H9 (cell line): Measurements from ENCODE around the gene RBM23. TPM values are rescaled to one million over a fixed set of nuclear protein-coding genes. Genes with fewer than 3 reads are reported as not detected.
A peak's percentile ranks its signal among the peaks of the same experiment; 100 is the strongest.

ENCODE experiments used
- DNase-seq: peaks from one replicate; pipeline ENCODE4 v3.0.0-alpha.2; 2017
- H2AFZ ChIP-seq: one replicate; pipeline ENCODE4 v1.6.1; 2013; ENCODE audit warnings: mild to moderate bottlenecking, low read length, control low read depth, moderate library complexity
- H2AK5ac ChIP-seq: 2 replicates; pipeline ENCODE4 v1.6.1; 2013; ENCODE audit warnings: low read length, control low read depth, mixed read lengths; ENCODE audit not compliant: insufficient read length
- H2BK120ac ChIP-seq: one replicate; pipeline ENCODE4 v1.6.1; 2013; ENCODE audit warnings: low read depth, mild to moderate bottlenecking, low read length, control low read depth, inconsistent platforms; ENCODE audit not compliant: poor library complexity, severe bottlenecking
- H2BK12ac ChIP-seq: 2 replicates; pipeline ENCODE4 v1.6.1; 2013; ENCODE audit warnings: low read length, control low read depth, mixed read lengths, low read depth; ENCODE audit not compliant: insufficient read length
- H2BK15ac ChIP-seq: 2 replicates; pipeline ENCODE4 v1.6.1; 2013; ENCODE audit warnings: low read depth, low read length, control low read depth
- H2BK20ac ChIP-seq: one replicate; pipeline ENCODE4 v1.6.1; 2013; ENCODE audit warnings: low read depth, mild to moderate bottlenecking, low read length, control low read depth, inconsistent platforms; ENCODE audit not compliant: poor library complexity, severe bottlenecking
- H2BK5ac ChIP-seq: 2 replicates; pipeline ENCODE4 v1.6.1; 2013; ENCODE audit warnings: low read length, control low read depth, mixed read lengths; ENCODE audit not compliant: insufficient read length
- H3K14ac ChIP-seq: 2 replicates; pipeline ENCODE4 v1.6.1; 2013; ENCODE audit warnings: low read length, control low read depth; ENCODE audit not compliant: insufficient read depth
- H3K18ac ChIP-seq: 2 replicates; pipeline ENCODE4 v1.6.1; 2013; ENCODE audit warnings: low read depth, mild to moderate bottlenecking, mixed read lengths, low read length, control low read depth; ENCODE audit not compliant: insufficient read length
- H3K23ac ChIP-seq: 2 replicates; pipeline ENCODE4 v1.6.1; 2013; ENCODE audit warnings: low read length, control low read depth, mixed read lengths, low read depth; ENCODE audit not compliant: insufficient read length
- H3K23me2 ChIP-seq: 2 replicates; pipeline ENCODE4 v1.6.1; 2013; ENCODE audit warnings: low read depth, mild to moderate bottlenecking, mixed read lengths, low read length, control low read depth; ENCODE audit not compliant: insufficient read length, poor library complexity, severe bottlenecking
- H3K27ac ChIP-seq: 2 replicates; pipeline ENCODE4 v1.5.1; 2013; ENCODE audit warnings: low read length, control low read depth, mixed read lengths, low read depth; ENCODE audit not compliant: insufficient read length
- H3K27me3 ChIP-seq: 2 replicates; pipeline ENCODE4 v1.6.1; 2013; ENCODE audit warnings: low read length, control low read depth, inconsistent platforms; ENCODE audit not compliant: insufficient read depth
- H3K4ac ChIP-seq: 2 replicates; pipeline ENCODE4 v1.6.1; 2013; ENCODE audit warnings: low read depth, mild to moderate bottlenecking, control low read depth, inconsistent platforms, low read length, moderate library complexity
- H3K4me1 ChIP-seq: 2 replicates; pipeline ENCODE4 v1.6.1; 2013; ENCODE audit warnings: low read length, control low read depth, inconsistent platforms; ENCODE audit not compliant: insufficient read depth
- H3K4me2 ChIP-seq: 2 replicates; pipeline ENCODE4 v1.6.1; 2013; ENCODE audit warnings: low read length, control low read depth, mixed read lengths; ENCODE audit not compliant: insufficient read length, insufficient read depth
- H3K56ac ChIP-seq: 2 replicates; pipeline ENCODE4 v1.6.1; 2013; ENCODE audit warnings: low read depth, mild to moderate bottlenecking, mixed read lengths, low read length, control low read depth; ENCODE audit not compliant: insufficient read length
- H3K79me1 ChIP-seq: 2 replicates; pipeline ENCODE4 v1.6.1; 2013; ENCODE audit warnings: low read depth, mild to moderate bottlenecking, moderate library complexity, low read length, control low read depth, inconsistent platforms; ENCODE audit not compliant: insufficient read depth, poor library complexity, severe bottlenecking
- H3K79me2 ChIP-seq: 2 replicates; pipeline ENCODE4 v1.6.1; 2013; ENCODE audit warnings: low read length, control low read depth, inconsistent platforms; ENCODE audit not compliant: insufficient read depth
- H3K9ac ChIP-seq: 2 replicates; pipeline ENCODE4 v1.6.1; 2013; ENCODE audit warnings: low read length, control low read depth, mixed read lengths; ENCODE audit not compliant: insufficient read length; ENCODE audit errors: extremely low read depth
- H3K9me3 ChIP-seq: one replicate; pipeline ENCODE4 v1.6.1; 2013; ENCODE audit warnings: low read depth, low read length, inconsistent platforms; ENCODE audit not compliant: control insufficient read depth
- H3T11ph ChIP-seq: one replicate; pipeline ENCODE4 v1.6.1; 2013; ENCODE audit warnings: mild to moderate bottlenecking, low read length, control low read depth, inconsistent platforms
- H4K20me1 ChIP-seq: one replicate; pipeline ENCODE4 v1.6.1; 2013; ENCODE audit not compliant: control insufficient read depth, insufficient read length, insufficient read depth
- H4K5ac ChIP-seq: 2 replicates; pipeline ENCODE4 v1.6.1; 2013; ENCODE audit warnings: low read depth, mild to moderate bottlenecking, mixed read lengths, low read length, control low read depth; ENCODE audit not compliant: insufficient read length
- H4K8ac ChIP-seq: replicated peaks from 2 replicates; pipeline ENCODE4 v1.6.1; 2013; ENCODE audit warnings: low read length, control low read depth, mixed read lengths, low read depth; ENCODE audit not compliant: insufficient read length
- H4K91ac ChIP-seq: 2 replicates; pipeline ENCODE4 v1.6.1; 2013; ENCODE audit warnings: low read depth, mild to moderate bottlenecking, moderate library complexity, mixed read lengths, low read length, control low read depth; ENCODE audit not compliant: insufficient read length
- H3K27ac Mint-ChIP-seq, 3 experiments: 2 replicates in 2 of 3; 3 replicates in 1 of 3; pipeline ENCODE4 v1.8.0; 2020 to 2021; ENCODE audit warnings: mixed read lengths in 3 of 3, mild to moderate bottlenecking in 1 of 3, moderate library complexity in 1 of 3
- H3K27me3 Mint-ChIP-seq: 2 replicates; pipeline ENCODE4 v1.8.0; 2021; ENCODE audit warnings: low read depth, mild to moderate bottlenecking, moderate library complexity, mixed read lengths
- H3K36me3 Mint-ChIP-seq, 3 experiments: 2 replicates in 2 of 3; 3 replicates in 1 of 3; pipeline ENCODE4 v1.8.0; 2020 to 2021; ENCODE audit warnings: low read depth in 3 of 3, mixed read lengths in 3 of 3; ENCODE audit not compliant: insufficient read depth in 1 of 3
- H3K4me1 Mint-ChIP-seq, 2 experiments: 2 replicates each; pipeline ENCODE4 v1.8.0; 2020; ENCODE audit warnings: mixed read lengths in 2 of 2
- H3K4me3 Mint-ChIP-seq, 2 experiments: 2 replicates in 1 of 2; 3 replicates in 1 of 2; pipeline ENCODE4 v1.8.0; 2020 to 2021; ENCODE audit warnings: mild to moderate bottlenecking in 2 of 2, mixed read lengths in 2 of 2, moderate library complexity in 1 of 2
- H3K9me3 Mint-ChIP-seq, 2 experiments: 2 replicates in 1 of 2; 3 replicates in 1 of 2; pipeline ENCODE4 v1.8.0; 2020; ENCODE audit warnings: mild to moderate bottlenecking in 2 of 2, mixed read lengths in 2 of 2, moderate library complexity in 1 of 2
- CTCF ChIP-seq: fragments of 200-600 bp; sonication (generic); conservative IDR thresholded peaks from 3 replicates; pipeline ENCODE4 v1.8.0; 2021; ENCODE audit warnings: antibody characterized with exemption, mild to moderate bottlenecking
- WGBS: extraction: QIAGEN DNeasy Blood & Tissue Kit; methylation state at CpG from one replicate; pipeline ENCODE4 v1.1.7; 2013; ENCODE audit warnings: missing lambda C conversion rate, low lambda C conversion rate, mixed read lengths; ENCODE audit not compliant: insufficient read length; ENCODE audit errors: extremely low coverage; 5-methylcytosine and 5-hydroxymethylcytosine counted together
- total RNA-seq: library from RNA; stranded (reverse); gene quantifications from 2 replicates; pipeline ENCODE4 v1.2.1, GENCODE V29; 2021

The RBM23 gene
- total RNA-seq, 1 experiment from 2014 or later = 79.0 TPM

GRCh38 chr14:22872833-22873520, 46.0 kb downstream of the RBM23 start:
- Histone ChIP-seq H3K4ac (no peak overlapping the region), H3K18ac (no peak overlapping the region), H3K9ac (no peak overlapping the region), H3T11ph (no peak overlapping the region), H2BK15ac (no peak overlapping the region), H3K4me2 (peak overlapping the region; percentile 35), H4K20me1 (no peaks in the 10 kb centered on the region), H2AK5ac (no peak overlapping the region), H3K79me1 (no peaks in the 10 kb centered on the region), H3K14ac (no peak overlapping the region), H3K79me2 (no peaks in the 10 kb centered on the region), H3K27ac (no peak overlapping the region), H3K4me1 (peaks cover 4% of the 10 kb centered on the region; the same call in 1 of the 2 replicates), H2AFZ (no peak overlapping the region), H4K5ac (no peak overlapping the region), H2BK5ac (no peak overlapping the region), H2BK120ac (no peak overlapping the region), H2BK20ac (no peak overlapping the region), H3K23ac (no peak overlapping the region), H2BK12ac (no peak overlapping the region), H3K9me3 (no peaks in the 10 kb centered on the region), H3K27me3 (no peaks in the 10 kb centered on the region), H4K91ac (no peak overlapping the region), H3K23me2 (no peaks in the 10 kb centered on the region), H4K8ac (no peak overlapping the region), H3K56ac (no peak overlapping the region)
- no peaks in the 10 kb centered on the region for H3K9me3 Mint-ChIP-seq
- H3K4me3 Mint-ChIP-seq = peak overlapping the region; percentile 77 to 92
- H3K36me3 Mint-ChIP-seq = peaks cover 0 to 16% (median 5%) of the 10 kb centered on the region in 3 experiments
- no peaks in the 10 kb centered on the region for H3K27me3 Mint-ChIP-seq
- peak overlapping the region in 2 of 3 experiments; percentile 71 to 90; a peak in 3 of 7 replicates for H3K27ac Mint-ChIP-seq
- no peak for DNase-seq
- no CpG with 5 or more reads among the region's 10 CpGs for WGBS
- no peak; the same call in 2 of the 3 replicates for TF ChIP-seq CTCF
- peaks cover 14 to 17% of the 10 kb centered on the region in 2 experiments for H3K4me1 Mint-ChIP-seq
